ENCODE results near the gene TMCO6.
"Not testable (repeated sequence)": the region's sequence is repeated elsewhere in the genome, so short reads cannot be mapped to it uniquely, and the experiment has no call there.

Gene TMCO6

DNA sequence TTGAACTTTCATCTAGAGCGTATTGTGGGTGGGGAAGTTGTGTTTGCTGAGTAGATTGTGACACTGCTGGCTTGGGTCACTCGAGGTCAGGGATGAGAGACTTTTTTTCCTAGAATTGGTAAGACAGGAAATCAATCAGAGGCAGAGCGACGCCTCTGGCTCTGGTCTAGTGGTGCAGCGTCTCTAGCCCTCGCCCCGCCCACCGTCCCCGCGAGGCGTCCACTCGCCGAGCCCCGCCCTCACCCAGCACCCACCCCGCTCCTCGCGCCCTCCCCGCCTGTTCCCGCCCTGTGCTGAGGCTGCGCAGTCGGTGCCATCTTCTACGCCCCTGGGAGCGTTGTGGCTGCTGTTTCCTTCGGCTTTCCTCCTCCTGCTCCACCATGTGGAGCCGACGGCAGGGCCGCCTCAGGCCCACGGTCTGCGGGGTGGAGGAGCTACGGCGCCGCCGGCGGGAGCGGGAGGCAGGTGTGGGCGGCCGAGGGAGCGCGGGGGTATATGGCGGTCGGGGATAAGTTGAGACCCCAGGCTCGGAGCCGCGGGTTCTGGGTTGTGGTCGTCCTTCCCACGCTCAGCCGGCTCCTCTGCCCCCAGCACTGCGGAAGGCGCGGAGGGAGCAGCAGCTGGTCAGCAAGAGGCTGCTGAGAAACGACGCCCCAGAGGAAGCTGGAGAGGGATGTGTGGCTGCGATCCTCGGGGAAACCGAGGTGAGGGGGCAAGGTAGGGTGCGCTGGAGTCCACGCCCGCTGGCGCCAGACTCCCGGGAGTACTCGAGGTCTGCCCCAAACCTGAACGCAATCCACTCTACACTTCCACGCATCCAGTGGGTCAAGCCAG, at the start of gene TMCO6:
Gene TMCO6, plus strand, starts transcription at position 304 of the 834 bp plus-strand sequence. Its CDS starts 77 bp downstream, at position 381.
- Mint-ChIP-seq H3K27ac (peak within 1 kb of the TSS; percentile 90), H3K36me3 (peaks cover 22 to 29% of the 10 kb centered on the region in 2 donors), H3K4me1 (peaks cover 23 to 49% of the 10 kb centered on the region in 2 donors), H3K27me3 (no peaks in the 10 kb centered on the region), H3K4me3 (peak within 1 kb of the TSS; percentile 81 to 89), H3K9me3 (no peaks in the 10 kb centered on the region)
- ATAC-seq (replicated peaks), result peak; percentile 89 to 95
- DNase-seq, result peak; percentile 91

DNA sequence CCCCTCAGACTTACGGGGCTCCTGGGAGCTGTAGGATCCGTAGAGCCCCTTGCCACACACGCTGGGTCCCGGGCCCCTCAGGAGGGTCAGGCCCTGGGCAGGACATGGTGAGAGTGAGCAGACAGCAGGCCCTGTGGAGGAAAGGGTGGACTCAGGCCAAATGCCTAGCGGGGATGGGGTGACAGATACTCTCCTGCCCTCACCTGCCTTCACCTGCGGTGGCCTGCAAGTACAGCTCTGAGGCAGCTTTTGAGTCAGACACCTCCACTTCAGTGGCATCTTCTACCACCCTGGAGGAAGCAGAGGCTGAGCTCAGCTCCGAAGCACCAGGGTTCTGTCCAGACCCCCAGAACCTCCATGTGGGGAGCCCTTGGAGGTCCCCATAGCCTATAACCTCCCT, 48.4 kb upstream of the TMCO6 start:
- peaks cover 13 to 29% of the 10 kb centered on the region in 2 donors for H3K27me3 Mint-ChIP-seq
- H3K36me3 Mint-ChIP-seq, result no peaks in the 10 kb centered on the region
- H3K4me3 Mint-ChIP-seq, result no peak overlapping the region
- no peak overlapping the region for H3K27ac Mint-ChIP-seq
- DNase-seq (no peak), ATAC-seq (replicated peaks) (no peak)
- H3K4me1 Mint-ChIP-seq, result peaks cover 5 to 9% of the 10 kb centered on the region in 2 donors
- H3K9me3 Mint-ChIP-seq, result peaks cover 0 to 2% of the 10 kb centered on the region in 2 donors

DNA sequence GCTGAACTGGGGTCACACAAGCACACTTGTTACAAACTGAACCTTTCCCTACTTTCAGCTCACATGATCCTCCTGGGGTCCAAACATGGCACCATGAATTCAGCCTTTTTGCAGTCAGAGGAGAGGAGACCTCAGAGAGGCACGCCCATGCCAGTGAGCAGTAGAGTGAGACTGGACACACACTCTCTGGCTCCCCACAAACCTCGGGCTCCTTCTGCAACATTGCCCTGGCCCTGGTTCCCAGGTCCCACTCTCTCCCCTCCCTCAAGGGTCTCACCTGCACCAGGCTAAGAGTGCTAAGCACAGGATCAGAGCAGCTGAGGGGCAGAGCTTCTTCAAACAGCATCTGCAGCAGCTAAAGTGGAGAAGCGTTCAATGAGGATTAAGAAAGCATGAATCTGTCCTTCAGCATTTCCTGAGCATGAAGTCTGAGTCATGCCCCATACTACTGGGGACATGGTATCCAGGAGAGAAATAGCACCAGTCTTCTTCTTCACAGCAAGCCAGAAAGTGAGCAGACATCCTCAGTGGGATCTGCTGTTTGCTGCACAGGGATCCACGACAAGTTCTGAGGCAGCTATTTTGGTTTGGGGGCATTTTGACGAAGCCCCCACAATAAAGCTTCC, 47.4 kb upstream of the TMCO6 start:
- peaks cover 5 to 9% of the 10 kb centered on the region in 2 donors for H3K4me1 Mint-ChIP-seq
- H3K9me3 Mint-ChIP-seq, result peaks cover 0 to 2% of the 10 kb centered on the region in 2 donors
- no peak overlapping the region for H3K27ac Mint-ChIP-seq
- H3K4me3 Mint-ChIP-seq, result no peak overlapping the region
- ATAC-seq (replicated peaks) (no peak), DNase-seq (no peak)
- peaks cover 13 to 37% of the 10 kb centered on the region in 2 donors for H3K27me3 Mint-ChIP-seq
- no peaks in the 10 kb centered on the region for H3K36me3 Mint-ChIP-seq

DNA sequence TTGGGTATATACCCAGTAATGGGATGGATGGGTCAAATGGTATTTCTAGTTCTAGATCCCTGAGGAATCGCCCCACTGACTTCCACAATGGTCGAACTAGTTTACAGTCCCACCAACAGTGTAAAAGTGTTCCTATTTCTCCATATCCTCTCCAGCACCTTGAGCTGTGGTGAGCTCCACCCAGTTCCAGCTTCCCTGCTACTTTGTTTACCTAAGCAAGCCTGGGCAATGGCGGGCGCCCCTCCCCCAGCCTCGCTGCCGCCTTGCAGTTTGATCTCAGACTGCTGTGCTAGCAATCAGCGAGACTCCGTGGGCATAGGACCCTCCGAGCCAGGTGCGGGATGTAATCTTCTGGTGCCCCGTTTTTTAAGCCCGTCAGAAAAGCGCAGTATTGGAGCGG, 46.2 kb upstream of the TMCO6 start:
- peaks cover 13 to 37% of the 10 kb centered on the region in 2 donors for H3K27me3 Mint-ChIP-seq
- H3K4me1 Mint-ChIP-seq; ATAC-seq (replicated peaks); H3K9me3 Mint-ChIP-seq; DNase-seq; H3K27ac Mint-ChIP-seq; H3K36me3 Mint-ChIP-seq; H3K4me3 Mint-ChIP-seq: not testable (repeated sequence)

DNA sequence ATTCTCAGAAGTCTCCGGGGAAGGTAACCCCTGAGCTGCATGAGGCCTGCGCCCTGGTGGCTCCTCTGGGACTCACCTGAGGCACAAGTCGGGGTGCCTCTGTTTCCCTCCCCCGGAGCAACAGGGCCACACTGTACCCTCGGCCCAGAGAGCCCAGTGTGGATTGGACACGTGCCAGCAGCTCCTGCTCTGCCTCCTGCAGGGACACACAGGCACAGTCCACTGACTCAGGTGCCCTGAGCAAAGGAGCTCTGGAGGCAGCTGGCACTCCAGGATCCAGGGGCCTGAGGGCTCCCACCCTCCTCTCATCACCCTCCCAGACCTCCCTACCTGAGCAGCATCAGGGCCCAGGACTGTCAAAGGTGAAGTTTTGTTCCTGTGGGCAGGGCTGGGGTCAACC, 45.1 kb upstream of the TMCO6 start:
- H3K9me3 Mint-ChIP-seq, result no peaks in the 10 kb centered on the region
- no peaks in the 10 kb centered on the region for H3K36me3 Mint-ChIP-seq
- ATAC-seq (replicated peaks) (no peak), DNase-seq (no peak)
- peaks cover 5 to 9% of the 10 kb centered on the region in 2 donors for H3K4me1 Mint-ChIP-seq
- peaks cover 16 to 48% of the 10 kb centered on the region in 2 donors for H3K27me3 Mint-ChIP-seq
- H3K4me3 Mint-ChIP-seq, result no peak overlapping the region
- H3K27ac Mint-ChIP-seq, result no peak overlapping the region

DNA sequence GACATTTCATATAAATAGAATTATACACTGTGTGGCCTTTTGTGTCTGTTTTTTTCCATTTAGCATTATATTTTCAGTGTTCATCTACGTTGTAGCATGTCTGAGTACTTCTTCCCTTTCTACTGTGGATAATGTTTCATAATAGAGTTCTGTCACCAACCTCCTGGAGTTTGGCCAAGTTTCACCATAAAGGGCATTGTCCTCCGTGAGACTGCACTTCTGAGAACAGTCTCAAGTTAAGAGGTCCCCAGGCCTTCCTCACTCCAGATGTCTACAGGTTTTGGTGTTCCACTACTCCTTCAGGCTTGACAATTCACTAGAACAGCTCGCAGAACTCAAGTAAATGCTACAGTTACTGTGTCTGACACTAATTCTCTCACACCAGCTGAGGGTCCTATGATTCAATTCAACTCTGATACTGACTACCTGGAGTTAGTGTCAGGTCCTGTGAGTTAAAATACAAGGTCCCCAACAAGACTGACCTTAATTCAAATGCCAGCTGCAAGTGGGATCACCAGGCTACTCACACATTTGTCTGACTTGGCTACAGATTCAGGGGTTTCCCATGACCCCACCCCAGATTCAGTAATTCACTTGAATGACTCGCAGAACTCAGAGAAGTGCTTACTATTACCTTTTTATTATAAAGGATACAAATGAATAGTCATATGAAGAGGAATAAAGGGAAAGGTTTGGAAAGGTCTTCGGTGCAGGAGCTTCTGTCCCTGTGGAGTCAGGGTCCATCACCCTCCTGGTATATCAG, 43.5 kb upstream of the TMCO6 start:
- Mint-ChIP-seq H3K36me3 (no peaks in the 10 kb centered on the region), H3K4me1 (peaks cover 5 to 9% of the 10 kb centered on the region in 2 donors), H3K4me3 (no peak overlapping the region), H3K9me3 (no peaks in the 10 kb centered on the region), H3K27ac (no peak overlapping the region), H3K27me3 (peaks cover 16 to 48% of the 10 kb centered on the region in 2 donors)
- ATAC-seq (replicated peaks), result peak; percentile 73
- DNase-seq, result no peak

DNA sequence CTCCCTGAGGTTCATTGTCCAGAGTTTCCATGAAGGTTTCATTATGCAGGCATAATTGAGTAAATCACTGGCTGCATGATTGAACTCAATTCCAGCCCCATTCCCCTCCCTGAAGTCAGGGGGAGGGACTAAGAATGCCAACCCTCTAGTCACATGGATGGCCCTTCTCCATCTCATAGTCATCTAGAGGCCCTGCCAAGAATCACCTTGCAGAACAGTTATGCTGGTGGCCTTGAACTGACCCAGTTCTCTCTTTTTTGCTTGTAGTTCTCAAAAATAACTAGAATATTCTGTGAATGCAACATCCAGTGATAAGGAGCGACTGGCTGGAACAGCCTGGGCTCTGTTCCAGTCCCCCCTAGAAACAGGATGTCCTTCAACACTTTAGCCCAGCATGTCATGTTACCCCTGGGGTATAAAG, 42.9 kb upstream of the TMCO6 start:
- peaks cover 5 to 9% of the 10 kb centered on the region in 2 donors for H3K4me1 Mint-ChIP-seq
- H3K27ac Mint-ChIP-seq, result no peak overlapping the region
- H3K9me3 Mint-ChIP-seq, result no peaks in the 10 kb centered on the region
- no peak overlapping the region for H3K4me3 Mint-ChIP-seq
- ATAC-seq (replicated peaks), result no peak
- peaks cover 16 to 45% of the 10 kb centered on the region in 2 donors for H3K27me3 Mint-ChIP-seq
- H3K36me3 Mint-ChIP-seq, result no peaks in the 10 kb centered on the region
- no peak for DNase-seq

DNA sequence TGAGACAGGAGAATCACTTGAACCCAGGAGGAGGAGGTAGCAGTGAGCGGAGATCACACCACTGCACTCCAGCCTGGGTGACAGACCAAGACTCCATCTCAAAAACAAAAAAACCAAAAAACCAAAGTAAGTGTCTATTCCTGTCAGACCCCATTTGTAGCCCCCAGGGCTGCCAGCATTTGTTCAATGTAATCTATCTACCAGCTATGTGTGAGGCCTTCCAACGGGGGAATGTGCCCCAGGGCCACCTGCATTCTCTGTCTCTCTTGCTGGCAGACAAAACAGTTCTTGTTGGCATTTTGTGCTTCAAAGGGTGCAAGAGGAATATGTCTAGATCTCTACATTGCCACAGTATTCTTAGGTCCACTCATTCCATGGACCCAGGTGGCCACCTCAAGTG, 40.4 kb upstream of the TMCO6 start:
- DNase-seq (no peak), ATAC-seq (replicated peaks) (no peak)
- H3K36me3 Mint-ChIP-seq, result no peaks in the 10 kb centered on the region
- H3K9me3 Mint-ChIP-seq, result no peaks in the 10 kb centered on the region
- no peak overlapping the region for H3K27ac Mint-ChIP-seq
- H3K4me1 Mint-ChIP-seq, result peaks cover 5 to 9% of the 10 kb centered on the region in 2 donors
- H3K27me3 Mint-ChIP-seq, result peaks cover 16 to 31% of the 10 kb centered on the region in 2 donors
- no peak overlapping the region for H3K4me3 Mint-ChIP-seq

DNA sequence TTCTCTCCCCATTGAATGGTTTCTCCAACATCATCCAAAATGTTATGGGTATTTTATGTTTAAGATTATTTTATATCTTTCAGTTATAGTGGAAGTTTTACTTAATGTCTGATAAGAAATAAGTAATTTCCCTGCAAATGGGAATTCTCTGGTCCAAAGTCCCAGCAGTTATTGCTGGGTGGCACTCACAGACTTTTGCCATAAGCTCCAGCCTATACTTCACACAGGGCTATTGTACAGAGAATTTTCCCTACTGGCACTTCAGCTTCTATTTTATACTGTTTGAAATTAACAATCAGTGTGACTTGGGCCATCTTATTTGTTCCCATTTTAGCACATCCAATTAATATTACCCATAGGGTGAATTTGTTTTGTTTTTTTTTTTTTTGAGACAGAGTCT, 39.2 kb upstream of the TMCO6 start:
- Mint-ChIP-seq H3K27ac (no peak overlapping the region), H3K9me3 (no peaks in the 10 kb centered on the region), H3K4me1 (peaks cover 5 to 8% of the 10 kb centered on the region in 2 donors), H3K36me3 (no peaks in the 10 kb centered on the region), H3K27me3 (peaks cover 10 to 25% of the 10 kb centered on the region in 2 donors), H3K4me3 (no peak overlapping the region)
- DNase-seq (no peak), ATAC-seq (replicated peaks) (no peak)

DNA sequence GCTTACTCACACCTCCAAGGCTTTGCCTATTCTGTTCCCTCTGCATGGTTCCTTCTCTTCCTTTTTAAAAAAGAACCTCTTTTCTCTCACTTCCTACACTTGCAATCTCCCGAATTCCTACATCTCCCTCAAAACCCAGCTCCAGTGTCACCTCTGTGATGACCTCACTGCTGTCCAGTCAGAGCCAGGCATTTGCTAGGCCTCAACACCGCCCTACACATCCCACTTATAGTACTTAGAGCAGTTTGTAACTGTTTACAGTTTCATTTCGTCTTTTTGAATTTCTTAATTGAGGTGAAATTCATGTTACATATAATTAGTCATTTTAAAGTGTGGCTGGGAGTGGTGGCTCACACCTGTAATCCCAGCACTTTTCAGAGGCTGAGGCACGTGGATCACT, 37.1 kb upstream of the TMCO6 start:
- Mint-ChIP-seq H3K9me3 (no peaks in the 10 kb centered on the region), H3K27ac (no peak overlapping the region), H3K4me3 (no peak overlapping the region), H3K27me3 (peaks cover 4 to 10% of the 10 kb centered on the region in 2 donors), H3K4me1 (no peaks in the 10 kb centered on the region), H3K36me3 (no peaks in the 10 kb centered on the region)
- DNase-seq (no peak), ATAC-seq (replicated peaks) (no peak)

DNA sequence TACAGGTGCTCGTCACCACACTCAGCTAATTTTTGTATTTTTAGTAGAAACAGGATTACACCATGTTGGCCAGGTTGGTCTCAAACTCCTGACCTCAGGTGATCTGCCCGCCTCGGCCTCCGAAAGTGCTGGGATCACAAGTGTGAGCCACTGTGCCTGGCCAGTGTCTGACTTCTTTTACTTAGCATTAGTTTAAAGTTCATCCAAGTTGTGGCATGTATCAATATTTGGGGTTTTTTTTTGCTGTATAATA, 35.9 kb upstream of the TMCO6 start:
- not testable (repeated sequence) for H3K4me1 Mint-ChIP-seq; H3K36me3 Mint-ChIP-seq; DNase-seq; H3K27ac Mint-ChIP-seq; H3K4me3 Mint-ChIP-seq; ATAC-seq (replicated peaks); H3K9me3 Mint-ChIP-seq; H3K27me3 Mint-ChIP-seq

DNA sequence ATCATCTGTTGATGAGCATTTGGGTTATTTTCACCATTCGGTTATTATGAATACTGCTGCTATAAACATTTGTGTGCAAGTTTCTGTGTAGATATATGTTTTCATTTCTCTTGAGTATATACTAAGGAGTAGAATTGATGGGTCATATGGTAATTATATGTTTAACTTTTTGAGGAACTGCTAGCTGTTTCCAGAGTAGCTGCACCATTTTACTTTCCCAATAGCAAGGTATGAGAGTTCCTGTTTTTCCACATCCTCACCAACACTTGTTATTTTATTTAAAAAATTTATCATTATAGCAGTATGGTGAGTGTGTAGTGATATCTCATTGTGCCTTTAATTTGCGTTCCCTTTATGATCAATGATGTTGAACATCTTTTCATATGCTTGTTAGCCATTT, 35.5 kb upstream of the TMCO6 start:
- no peak for DNase-seq

DNA sequence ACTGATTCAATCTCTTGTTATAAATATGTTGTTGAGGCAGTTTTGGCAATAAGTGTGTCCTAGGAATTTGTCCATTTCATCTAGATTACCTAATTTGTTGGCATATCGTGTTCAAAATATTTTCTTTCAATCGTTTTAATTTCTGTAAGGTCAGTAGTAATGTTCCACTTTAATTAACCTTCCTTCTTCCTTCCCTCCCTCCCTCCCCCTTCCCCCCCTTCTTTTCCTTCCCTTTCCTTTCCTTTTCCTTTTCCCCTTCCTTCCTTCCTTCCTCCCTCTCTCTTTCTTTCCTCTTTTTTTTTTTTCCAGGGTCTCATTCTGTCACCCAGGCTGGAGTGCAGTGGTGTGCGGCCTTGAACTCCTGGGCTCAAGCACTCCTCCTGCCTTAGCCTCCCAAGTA, 33.4 kb upstream of the TMCO6 start:
- no peaks in the 10 kb centered on the region for H3K36me3 Mint-ChIP-seq
- ATAC-seq (replicated peaks) (no peak), DNase-seq (no peak)
- H3K27me3 Mint-ChIP-seq, result no peaks in the 10 kb centered on the region
- no peak overlapping the region for H3K4me3 Mint-ChIP-seq
- no peaks in the 10 kb centered on the region for H3K4me1 Mint-ChIP-seq
- no peak overlapping the region for H3K27ac Mint-ChIP-seq
- no peaks in the 10 kb centered on the region for H3K9me3 Mint-ChIP-seq

More for the DNA sequence above, 35.5 kb upstream of the TMCO6 start:
- no peak for ATAC-seq (replicated peaks)
- Mint-ChIP-seq H3K36me3 (no peaks in the 10 kb centered on the region), H3K27ac (no peak overlapping the region), H3K9me3 (no peaks in the 10 kb centered on the region), H3K27me3 (peaks cover 0 to 4% of the 10 kb centered on the region in 2 donors), H3K4me3 (no peak overlapping the region), H3K4me1 (no peaks in the 10 kb centered on the region)

DNA sequence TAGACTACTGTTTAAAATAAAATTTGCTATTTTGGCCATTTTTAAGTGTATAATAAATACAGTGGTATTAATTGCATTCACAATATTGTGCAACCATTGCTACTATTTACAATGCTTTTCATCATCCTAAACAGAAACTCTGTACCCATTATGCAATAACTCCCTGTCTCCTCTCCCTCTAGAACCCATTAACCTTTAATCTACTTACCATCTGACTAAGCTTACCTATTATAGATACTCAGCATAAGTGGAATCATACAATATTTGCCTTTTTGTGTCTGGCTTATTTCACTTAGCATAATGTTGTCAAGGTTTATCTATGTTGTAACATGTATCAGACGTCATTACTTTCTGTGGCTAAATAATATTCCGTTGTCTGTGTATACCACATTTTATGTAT, 32.2 kb upstream of the TMCO6 start:
- no peaks in the 10 kb centered on the region for H3K27me3 Mint-ChIP-seq
- H3K36me3 Mint-ChIP-seq, result no peaks in the 10 kb centered on the region
- H3K27ac Mint-ChIP-seq, result no peak overlapping the region
- H3K9me3 Mint-ChIP-seq, result no peaks in the 10 kb centered on the region
- peaks cover 7 to 10% of the 10 kb centered on the region in 2 donors for H3K4me1 Mint-ChIP-seq
- DNase-seq, result no peak
- H3K4me3 Mint-ChIP-seq, result no peak overlapping the region
- no peak for ATAC-seq (replicated peaks)
